K562 (cell line): Measurements from ENCODE around the gene BEST4. TPM values are rescaled to one million over a fixed set of nuclear protein-coding genes. Genes with fewer than 3 reads are reported as not detected.

Experiments used
- BCL6 ChIP-seq: fragments of 250-450 bp; sonication (Bioruptor Pico); IDR thresholded peaks from 2 replicates; pipeline ENCODE4 v1.4.0; 2020
- CBFB ChIP-seq: sonication (generic); formaldehyde crosslinking; IDR thresholded peaks from 2 replicates; pipeline ENCODE4 v1.4.0; 2020; ENCODE audit warnings: mild to moderate bottlenecking, missing genetic modification reagents
- E2F1 ChIP-seq: sonication (generic); formaldehyde crosslinking; IDR thresholded peaks from 2 replicates; pipeline ENCODE4 v1.8.1; 2023; ENCODE audit warnings: mild to moderate bottlenecking, missing genetic modification reagents, moderate library complexity
- EGR1 ChIP-seq: fragments of 450-650 bp; conservative IDR thresholded peaks from 2 replicates; pipeline ENCODE4 v1.6.1; 2017; ENCODE audit warnings: mild to moderate bottlenecking
- ELF1 ChIP-seq: fragments of 200-800 bp; sonication (Bioruptor generic); IDR thresholded peaks from 2 replicates; pipeline ENCODE4 v1.6.1; 2016; ENCODE audit warnings: missing genetic modification characterization, missing compliant biosample characterization
- FOXP4 ChIP-seq: sonication (generic); formaldehyde crosslinking; IDR thresholded peaks from 2 replicates; pipeline ENCODE4 v1.8.0; 2022; ENCODE audit warnings: mild to moderate bottlenecking, missing genetic modification reagents, borderline replicate concordance
- GATAD2A ChIP-seq: fragments of 450-650 bp; IDR thresholded peaks from 2 replicates; pipeline ENCODE4 v1.6.1; 2017
- MAFF ChIP-seq: IDR thresholded peaks from 2 replicates; pipeline ENCODE4 v1.6.1; 2012; ENCODE audit warnings: low read length, improper control_type of control experiment
- MAX ChIP-seq: sonication (generic); formaldehyde crosslinking; IDR thresholded peaks from 2 replicates; pipeline ENCODE4 v1.9.0; 2022; ENCODE audit warnings: mild to moderate bottlenecking, missing genetic modification reagents
- MAZ ChIP-seq, 2 experiments: fragments of 450-650 bp in 1 of 2; sonication (generic) in 1 of 2; formaldehyde crosslinking; IDR thresholded peaks in 1 of 2; conservative IDR thresholded peaks in 1 of 2; 2 replicates each; pipeline versions ENCODE4 v1.4.0 to v1.5.0; 2020; ENCODE audit warnings: mild to moderate bottlenecking in 1 of 2, missing genetic modification reagents in 1 of 2
- NKRF ChIP-seq: fragments of 450-650 bp; IDR thresholded peaks from 2 replicates; pipeline ENCODE4 v1.6.1; 2016; ENCODE audit warnings: borderline replicate concordance
- NR4A1 ChIP-seq, 2 experiments: fragments of 250-450 bp in 1 of 2; fragments of 450-650 bp in 1 of 2; sonication (Bioruptor Pico) in 1 of 2; IDR thresholded peaks; 2 replicates each; pipeline versions ENCODE4 v1.4.0 to v1.6.1; 2016 to 2020; ENCODE audit warnings: mild to moderate bottlenecking in 2 of 2, missing compliant biosample characterization in 1 of 2, missing genetic modification characterization in 1 of 2, moderate library complexity in 1 of 2
- POLR2AphosphoS2 ChIP-seq: IDR thresholded peaks from 2 replicates; pipeline ENCODE4 v1.6.1; 2012; ENCODE audit warnings: low read length, improper control_type of control experiment
- SETDB1 ChIP-seq: IDR thresholded peaks from one replicate; pipeline ENCODE4 v1.6.1; 2012; ENCODE audit warnings: low read length, control low read depth, inconsistent platforms
- SIRT6 ChIP-seq: IDR thresholded peaks from one replicate; pipeline ENCODE4 v1.6.1; 2012; ENCODE audit warnings: low read depth, mild to moderate bottlenecking, control low read depth, inconsistent platforms, low read length, moderate library complexity
- SMARCE1 ChIP-seq: fragments of 450-650 bp; IDR thresholded peaks from 2 replicates; pipeline ENCODE4 v1.7.1; 2016; ENCODE audit warnings: mild to moderate bottlenecking
- TAL1 ChIP-seq: fragments of 450-650 bp; IDR thresholded peaks from 2 replicates; pipeline ENCODE4 v1.6.1; 2016; ENCODE audit warnings: mild to moderate bottlenecking
- ZFP1 ChIP-seq: fragments of 450-650 bp; formaldehyde crosslinking; IDR thresholded peaks from 2 replicates; pipeline ENCODE4 v1.4.0; 2020; ENCODE audit warnings: mild to moderate bottlenecking, mixed read lengths
- ZFP91 ChIP-seq: sonication (generic); formaldehyde crosslinking; IDR thresholded peaks from 2 replicates; pipeline ENCODE4 v1.8.0; 2022; ENCODE audit warnings: mild to moderate bottlenecking, missing genetic modification reagents
- ZNF589 ChIP-seq: fragments of 200-800 bp; sonication (Bioruptor generic); IDR thresholded peaks from 2 replicates; pipeline ENCODE4 v1.6.1; 2016; ENCODE audit warnings: low read depth, missing genetic modification characterization, missing compliant biosample characterization
- ZNF695 ChIP-seq: fragments of 450-650 bp; formaldehyde crosslinking; IDR thresholded peaks from 2 replicates; pipeline ENCODE4 v1.4.0; 2020; ENCODE audit warnings: mild to moderate bottlenecking, moderate library complexity
- ZNF77 ChIP-seq: fragments of 250-450 bp; sonication (Bioruptor Pico); IDR thresholded peaks from 2 replicates; pipeline ENCODE4 v1.5.0; 2020
- polyA plus RNA-seq, 8 experiments: library from polyadenylated mRNA; depleted of rRNA in 4 of 8; stranded (reverse) in 5 of 8; unstranded in 3 of 8; fragments of >200 nt; fragmentation: Nextera tagmentation in 2 of 8; fragmentation: Illumina TruSeq in 1 of 8; extraction: Ambion mirVana in 2 of 8; extraction: Trizol in 1 of 8; gene quantifications; 2 replicates each; pipeline versions ENCODE4 v1.2.1 to v1.2.3, GENCODE V29; 2011 to 2014; ENCODE audit warnings: inconsistent platforms in 1 of 8, missing spikeins in 1 of 8
- total RNA-seq, 7 experiments: library from RNA; depleted of rRNA in 6 of 7; stranded (reverse); fragments of >200 nt in 6 of 7; fragmentation: Illumina TruSeq in 2 of 7; extraction: Trizol in 2 of 7; gene quantifications; 2 replicates each; pipeline versions ENCODE4 v1.2.1 to v1.2.3, GENCODE V29; 2011 to 2021; ENCODE audit warnings: low replicate concordance in 1 of 7

Gene BEST4
- total and polyA plus RNA-seq, 9 of the 15 experiments (the other 6 are each of a cell fraction or from before 2014, with no cell fraction given), result 0.07 to 0.11 TPM; not detected in 7

GRCh38 chr1:44801491-44802305, 13.7 kb upstream of the BEST4 start (continued):
- TF ChIP-seq MAX (no peak; the same call in 1 of the 2 replicates), ELF1 (tag) (no peak), MAZ (CRISPR knock-in tag; conservative IDR thresholded peaks at IDR 0.05 in 1 of 2, IDR thresholded peaks at IDR 0.05 in 1 of 2) (no peak), POLR2AphosphoS2 (no peak), E2F1 (CRISPR knock-in tag) (no peak), BCL6 (CRISPR knock-in tag) (no peak), ZNF589 (CRISPR knock-in tag) (no peak), FOXP4 (CRISPR knock-in tag) (no peak), ZFP91 (no peak), SIRT6 (no peak), ZNF77 (no peak), SETDB1 (no peak), TAL1 (peak; percentile 72), MAFF (no peak), NKRF (peak; percentile 57; the same call in 1 of the 2 replicates), GATAD2A (no peak), ZNF695 (no peak), NR4A1 (CRISPR knock-in tag; IDR thresholded peaks at IDR 0.05) (no peak), NR4A1 (tag; IDR thresholded peaks at IDR 0.05) (no peak), ZFP1 (CRISPR knock-in tag) (no peak), CBFB (CRISPR knock-in tag) (no peak), EGR1 (0 out of 2 replicates have a peak, but pooled peaks have one; percentile 27), SMARCE1 (0 out of 2 replicates have a peak, but pooled peaks have one; percentile 53)
